ENCODE results near the gene NDC1. TPM values are rescaled to one million over a fixed set of nuclear protein-coding genes. Genes with fewer than 3 reads are reported as not detected.

NDC1 gene
- total RNA-seq, 1 donor from 2014 or later = 21.7 TPM

- intact Hi-C loops (cut with micrococcal nuclease) = loop anchor here (1.0 to 10.0 kb wide), 8 partner anchors 16 to 638 kb away; partner anchors contain the start of genes GLIS1, IFT25, LRP8 and SSBP3
Observed at GRCh38 chr1:53766831-53767405, 71.2 kb downstream of the NDC1 start.

DNA sequence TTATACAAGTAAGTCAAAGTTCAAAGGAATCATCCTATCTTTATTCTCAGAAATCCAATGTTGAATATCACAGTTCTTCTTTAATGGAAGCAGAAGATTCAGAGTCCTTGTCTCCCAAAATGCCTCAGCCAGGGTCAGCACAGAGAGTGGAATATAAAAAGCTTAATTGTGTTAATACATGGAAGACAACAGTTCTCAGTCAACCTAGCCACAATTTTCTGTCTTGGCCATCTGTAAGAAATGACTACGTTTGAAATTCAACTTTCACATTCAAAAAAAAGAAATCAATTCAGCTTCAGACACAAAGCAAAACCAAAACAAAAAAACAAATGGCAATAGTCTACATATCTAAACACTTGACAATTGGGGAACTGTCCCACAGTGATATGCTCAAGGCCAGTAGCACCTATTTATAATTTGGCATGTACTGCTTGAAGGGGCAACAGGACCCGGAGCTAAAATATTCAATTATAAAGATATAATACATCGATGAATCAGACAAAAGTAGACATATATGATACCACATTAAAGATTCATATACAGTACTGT lies 71.8 kb downstream of the NDC1 start:
- intact Hi-C loops (cut with micrococcal nuclease) = loop anchor here (1.0 to 10.0 kb wide), 6 partner anchors 17 to 639 kb away; partner anchors contain the start of genes GLIS1, LRP8, SSBP3 and TCEANC2

DNA sequence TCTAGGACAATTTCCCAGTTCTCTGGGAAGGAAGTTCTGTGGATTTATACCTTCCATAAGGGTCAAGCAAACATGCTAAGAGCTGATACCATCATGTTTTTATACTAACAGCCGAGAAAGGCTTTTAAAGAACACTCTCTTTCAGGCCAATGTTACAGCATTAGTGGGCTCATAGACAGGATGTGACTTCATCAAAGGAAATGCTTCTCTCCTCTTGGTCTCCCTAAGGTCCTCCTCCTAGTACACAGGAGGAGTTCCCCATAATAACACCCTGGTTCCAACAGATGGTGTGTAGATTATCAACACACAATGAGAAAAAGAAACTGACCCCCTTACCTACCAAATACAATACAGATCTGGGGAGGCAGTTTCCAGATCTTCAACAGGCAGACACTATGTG lies 72.4 kb downstream of the NDC1 start:
- intact Hi-C loops (cut with micrococcal nuclease) = loop anchor here (1.0 to 10.0 kb wide), 8 partner anchors 11 to 639 kb away; partner anchors contain the start of genes GLIS1, LRP8, NDC1 and SSBP3

DNA sequence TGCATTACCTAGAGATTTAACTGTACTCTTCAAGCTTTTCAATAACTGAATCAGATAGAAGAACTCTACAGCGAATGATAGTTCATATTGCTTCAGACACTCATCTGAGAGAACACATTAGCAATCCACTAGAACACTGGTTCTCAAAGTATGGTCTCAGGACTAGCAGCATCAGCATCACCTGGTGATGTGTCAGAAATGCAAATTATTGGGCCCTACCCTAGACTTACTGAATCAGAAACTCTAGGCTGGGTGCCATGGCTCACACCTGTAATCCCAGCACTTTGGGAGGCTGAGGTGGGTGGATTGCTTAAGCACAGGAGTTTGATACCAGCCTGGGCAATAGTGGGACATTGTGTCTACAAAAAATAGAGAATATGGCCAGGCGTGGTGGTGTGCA lies 74.2 kb downstream of the NDC1 start:
- intact Hi-C loops (cut with micrococcal nuclease) = loop anchor here (10.0 kb wide), 1 partner anchor 641 kb away; the partner anchor contains the start of gene SSBP3

DNA sequence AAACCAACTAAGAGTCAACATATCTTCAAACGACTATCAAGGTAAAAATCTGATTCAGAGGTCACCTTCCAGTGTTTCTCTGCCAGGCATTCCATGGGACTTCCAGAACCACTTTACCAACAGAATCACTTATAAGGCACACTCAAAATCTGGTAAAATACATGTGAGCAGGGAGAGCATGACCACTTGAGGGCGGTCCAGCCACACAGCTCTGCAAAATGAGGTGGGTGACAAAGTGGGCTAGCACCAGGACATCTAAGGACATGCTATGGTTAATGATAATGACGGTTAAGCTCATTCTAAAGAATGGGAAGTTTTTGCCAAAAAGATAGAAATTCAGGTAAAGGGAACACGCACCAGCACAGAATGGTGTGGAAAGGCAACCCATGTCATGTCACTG lies 74.6 kb downstream of the NDC1 start:
- intact Hi-C loops (cut with micrococcal nuclease) = loop anchor here (10.0 kb wide), 1 partner anchor 641 kb away; the partner anchor contains the start of gene SSBP3

GRCh38 chr1:53760497-53760896 lies 77.6 kb downstream of the NDC1 start:
- intact Hi-C loops (cut with micrococcal nuclease) = loop anchor here (10.0 kb wide), 1 partner anchor 644 kb away; the partner anchor contains the start of gene SSBP3

DNA sequence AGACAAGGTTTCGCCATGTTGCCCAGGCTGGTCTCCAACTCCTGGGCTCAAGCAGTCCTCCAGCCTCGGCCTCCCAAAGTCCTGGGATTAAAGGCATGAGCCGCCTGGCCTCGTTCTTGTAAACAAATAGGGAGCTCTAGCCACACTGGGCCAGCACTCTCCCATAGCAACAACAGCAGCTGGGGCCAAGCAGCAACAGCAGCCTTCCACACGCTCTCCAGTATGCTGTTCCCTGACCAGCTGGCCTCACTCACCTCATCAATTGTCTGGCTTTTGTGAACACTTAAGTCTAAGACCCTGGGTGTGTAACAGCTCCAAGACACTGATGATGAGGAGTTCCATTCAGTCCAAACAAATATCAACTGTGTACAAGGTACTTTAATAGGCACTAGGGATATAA lies 82.2 kb downstream of the NDC1 start:
- intact Hi-C loops (cut with micrococcal nuclease) = no loop called here

DNA sequence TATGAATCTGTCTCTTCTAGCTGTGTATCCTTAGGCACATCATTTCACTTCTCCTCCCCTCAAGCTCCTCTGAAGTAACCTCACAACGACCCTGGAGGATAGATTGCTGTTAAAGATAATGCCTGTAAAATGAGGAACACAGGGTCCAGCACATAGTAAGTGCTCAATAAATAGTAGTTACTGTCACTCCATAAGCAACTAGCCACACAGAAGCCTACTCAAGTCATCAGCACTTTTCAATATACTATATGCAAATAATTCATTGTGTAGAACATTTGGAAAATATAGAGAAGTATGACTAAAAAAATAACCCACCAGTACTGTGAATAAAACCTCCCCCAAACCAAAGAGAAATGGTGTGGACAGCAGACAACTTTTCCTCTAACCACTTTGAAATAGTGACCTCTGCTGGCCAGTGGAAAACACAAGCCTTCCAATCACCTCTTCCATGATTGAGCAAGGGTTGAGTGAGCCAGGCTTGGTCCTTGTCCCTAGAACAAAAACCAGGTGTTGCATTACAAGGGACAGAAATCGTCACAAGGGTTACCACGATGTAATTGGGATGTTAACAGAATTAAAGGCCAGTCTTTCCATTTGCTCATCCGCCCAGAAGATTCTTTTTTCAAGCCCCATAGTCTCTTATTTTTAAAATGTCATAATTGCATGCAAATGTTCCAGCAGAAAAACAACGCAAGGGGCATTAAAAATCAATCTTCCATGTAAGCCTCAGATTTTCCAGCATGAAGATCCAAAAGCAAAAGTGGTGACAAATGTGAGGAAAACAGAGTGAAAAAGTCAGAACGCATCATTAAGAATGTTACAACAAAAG lies 83.4 kb downstream of the NDC1 start:
- intact Hi-C loops (cut with micrococcal nuclease) = loop anchor here (1.0 kb wide), 2 partner anchors 11 to 269 kb away; no protein-coding TSS in a partner anchor

- intact Hi-C loops (cut with micrococcal nuclease) = no loop called here
Observed at GRCh38 chr1:53752281-53752680, 85.8 kb downstream of the NDC1 start.

GRCh38 chr1:53747841-53748240 lies 90.3 kb downstream of the NDC1 start:
- intact Hi-C loops (cut with micrococcal nuclease) = no loop called here

GRCh38 chr1:53740621-53741105 lies 97.4 kb downstream of the NDC1 start:
- intact Hi-C loops (cut with micrococcal nuclease) = no loop called here

DNA sequence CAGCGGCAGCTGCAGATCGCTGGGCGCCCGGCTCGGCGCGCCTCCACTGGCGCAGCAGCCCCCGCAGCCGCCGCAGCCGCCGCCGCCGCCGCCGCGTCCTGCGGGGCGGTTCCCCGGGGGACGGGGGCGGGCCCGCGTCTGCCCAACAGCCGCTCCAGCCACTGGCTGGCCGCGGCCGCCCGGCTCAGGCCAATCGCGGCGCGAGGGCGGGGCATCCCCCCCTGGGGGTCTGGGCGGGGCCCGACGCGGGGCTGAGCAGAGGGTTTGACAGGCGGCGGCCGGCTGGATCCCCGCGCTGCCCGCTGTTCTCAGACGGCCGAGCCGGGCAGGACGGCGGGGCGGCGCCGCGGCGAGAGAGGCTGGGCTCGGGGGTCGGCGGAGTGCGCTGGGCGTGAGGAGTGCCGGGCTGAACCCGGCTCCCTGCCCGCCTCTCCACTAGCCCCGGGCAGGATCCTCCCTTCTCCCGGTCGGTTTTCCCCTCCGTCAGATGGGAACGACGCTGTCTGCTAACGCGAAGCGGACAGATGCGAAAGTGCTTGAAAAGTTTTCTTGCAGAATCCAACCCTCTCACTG lies 98.9 kb downstream of the NDC1 start, which contains the start of gene GLIS1:
Gene GLIS1 (minus strand): TSS at position 56 of the 573 bp plus-strand sequence. CDS start 1,100 bp downstream, outside the sequence.
- intact Hi-C loops (cut with micrococcal nuclease) = loop anchor here (1.0 to 5.0 kb wide), 3 partner anchors 28 to 252 kb away; partner anchors contain the start of gene NDC1

DNA sequence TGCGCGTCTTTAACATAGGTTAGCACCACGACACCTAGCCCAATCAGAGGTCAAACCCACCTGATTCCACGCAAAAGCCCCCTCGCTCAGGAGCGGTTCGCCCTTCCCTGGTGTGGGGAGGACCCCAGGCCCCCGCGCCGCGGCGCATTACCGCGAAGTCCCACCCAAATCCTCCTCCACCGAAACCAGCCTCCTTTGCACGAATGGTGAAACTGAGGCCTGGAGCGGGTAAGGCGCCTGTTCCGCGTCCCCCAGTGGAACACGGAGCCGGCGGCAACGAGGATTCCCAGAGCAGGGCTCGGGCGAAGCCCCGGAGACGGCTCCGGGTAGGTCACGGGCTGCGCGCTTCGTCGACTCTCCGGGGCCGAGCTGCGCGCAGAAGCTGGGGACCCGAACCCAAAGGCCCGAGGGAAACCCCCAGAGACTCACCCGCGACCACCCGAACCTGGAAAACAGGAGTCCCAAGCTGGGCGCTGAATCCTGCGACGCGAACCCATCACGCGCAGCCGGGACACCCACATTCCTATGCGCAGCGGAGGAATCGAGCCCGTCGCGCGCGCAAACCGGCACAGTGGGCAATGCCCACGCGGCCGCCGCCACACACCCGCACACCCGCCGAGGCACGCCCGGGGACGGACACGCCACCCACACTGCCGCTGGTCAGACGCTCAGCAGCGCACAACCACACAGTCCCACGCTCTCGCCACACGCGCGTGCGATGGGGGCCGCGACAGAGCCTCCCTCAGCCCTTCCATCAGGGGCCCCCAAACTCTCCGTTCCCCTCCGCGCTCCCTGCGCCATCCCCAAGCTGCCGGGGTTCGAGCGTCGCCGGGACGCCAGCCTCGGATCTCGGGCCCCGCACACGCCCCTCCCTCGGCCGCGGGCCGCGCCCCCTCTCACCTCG lies 99.6 kb downstream of the NDC1 start:
- intact Hi-C loops (cut with micrococcal nuclease) = loop anchor here (1.0 to 5.0 kb wide), 3 partner anchors 28 to 251 kb away; partner anchors contain the start of gene NDC1

GRCh38 chr1:53737648-53738204 lies 100.4 kb downstream of the NDC1 start:
- intact Hi-C loops (cut with micrococcal nuclease) = loop anchor here (2.0 to 5.0 kb wide), 2 partner anchors 29 to 250 kb away; no protein-coding TSS in a partner anchor

- intact Hi-C loops (cut with micrococcal nuclease) = loop anchor here (5.0 kb wide), 1 partner anchor 249 kb away; no protein-coding TSS in a partner anchor
Observed at GRCh38 chr1:53736290-53736689, 101.8 kb downstream of the NDC1 start.

GRCh38 chr1:53735681-53736080 lies 102.4 kb downstream of the NDC1 start:
- intact Hi-C loops (cut with micrococcal nuclease) = loop anchor here (5.0 kb wide), 1 partner anchor 248 kb away; no protein-coding TSS in a partner anchor

DNA sequence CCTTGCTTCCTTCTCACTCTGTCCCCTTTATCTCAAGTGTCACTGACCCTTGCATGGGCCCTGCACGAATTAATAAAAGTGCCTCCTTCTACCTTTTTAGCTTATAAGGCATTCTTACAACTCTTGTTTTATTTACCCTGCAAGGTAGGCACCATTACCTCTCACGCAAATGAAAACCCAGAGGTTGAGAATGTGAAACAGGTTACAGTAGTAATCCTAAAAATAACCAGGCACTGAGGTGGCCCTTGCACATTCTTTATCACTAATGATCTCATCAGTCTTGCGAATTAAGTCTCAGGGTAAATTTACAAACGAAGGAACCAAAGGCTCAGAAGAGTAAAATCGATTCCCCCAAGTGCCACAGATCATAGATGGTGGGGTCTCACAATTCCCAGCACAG lies 102.8 kb downstream of the NDC1 start:
- intact Hi-C loops (cut with micrococcal nuclease) = loop anchor here (5.0 kb wide), 1 partner anchor 248 kb away; no protein-coding TSS in a partner anchor

GRCh38 chr1:53734650-53735211 lies 103.4 kb downstream of the NDC1 start:
- intact Hi-C loops (cut with micrococcal nuclease) = loop anchor here (5.0 kb wide), 1 partner anchor 247 kb away; no protein-coding TSS in a partner anchor

Measured in T-helper 1 cell treated with Interleukin-12 subunit alpha and Interleukin-12 subunit beta and Interleukin-4 antibody, amounts not matched to agents 30 ng/mL and 1 ng/mL, for 36 hours (primary cell).